H9 (cell line): Measurements from ENCODE around the gene BTBD17. TPM values are rescaled to one million over a fixed set of nuclear protein-coding genes. Genes with fewer than 3 reads are reported as not detected.

Source experiments
- DNase-seq: peaks from one replicate; pipeline ENCODE4 v3.0.0-alpha.2; 2017
- H2AFZ ChIP-seq: one replicate; pipeline ENCODE4 v1.6.1; 2013; ENCODE audit warnings: mild to moderate bottlenecking, low read length, control low read depth, moderate library complexity
- H2AK5ac ChIP-seq: 2 replicates; pipeline ENCODE4 v1.6.1; 2013; ENCODE audit warnings: low read length, control low read depth, mixed read lengths; ENCODE audit not compliant: insufficient read length
- H2BK120ac ChIP-seq: one replicate; pipeline ENCODE4 v1.6.1; 2013; ENCODE audit warnings: low read depth, mild to moderate bottlenecking, low read length, control low read depth, inconsistent platforms; ENCODE audit not compliant: poor library complexity, severe bottlenecking
- H2BK12ac ChIP-seq: 2 replicates; pipeline ENCODE4 v1.6.1; 2013; ENCODE audit warnings: low read length, control low read depth, mixed read lengths, low read depth; ENCODE audit not compliant: insufficient read length
- H2BK15ac ChIP-seq: 2 replicates; pipeline ENCODE4 v1.6.1; 2013; ENCODE audit warnings: low read depth, low read length, control low read depth
- H2BK20ac ChIP-seq: one replicate; pipeline ENCODE4 v1.6.1; 2013; ENCODE audit warnings: low read depth, mild to moderate bottlenecking, low read length, control low read depth, inconsistent platforms; ENCODE audit not compliant: poor library complexity, severe bottlenecking
- H2BK5ac ChIP-seq: 2 replicates; pipeline ENCODE4 v1.6.1; 2013; ENCODE audit warnings: low read length, control low read depth, mixed read lengths; ENCODE audit not compliant: insufficient read length
- H3K14ac ChIP-seq: 2 replicates; pipeline ENCODE4 v1.6.1; 2013; ENCODE audit warnings: low read length, control low read depth; ENCODE audit not compliant: insufficient read depth
- H3K18ac ChIP-seq: 2 replicates; pipeline ENCODE4 v1.6.1; 2013; ENCODE audit warnings: low read depth, mild to moderate bottlenecking, mixed read lengths, low read length, control low read depth; ENCODE audit not compliant: insufficient read length
- H3K23ac ChIP-seq: 2 replicates; pipeline ENCODE4 v1.6.1; 2013; ENCODE audit warnings: low read length, control low read depth, mixed read lengths, low read depth; ENCODE audit not compliant: insufficient read length
- H3K23me2 ChIP-seq: 2 replicates; pipeline ENCODE4 v1.6.1; 2013; ENCODE audit warnings: low read depth, mild to moderate bottlenecking, mixed read lengths, low read length, control low read depth; ENCODE audit not compliant: insufficient read length, poor library complexity, severe bottlenecking
- H3K27ac ChIP-seq: 2 replicates; pipeline ENCODE4 v1.5.1; 2013; ENCODE audit warnings: low read length, control low read depth, mixed read lengths, low read depth; ENCODE audit not compliant: insufficient read length
- H3K27me3 ChIP-seq: 2 replicates; pipeline ENCODE4 v1.6.1; 2013; ENCODE audit warnings: low read length, control low read depth, inconsistent platforms; ENCODE audit not compliant: insufficient read depth
- H3K4ac ChIP-seq: 2 replicates; pipeline ENCODE4 v1.6.1; 2013; ENCODE audit warnings: low read depth, mild to moderate bottlenecking, control low read depth, inconsistent platforms, low read length, moderate library complexity
- H3K4me1 ChIP-seq: 2 replicates; pipeline ENCODE4 v1.6.1; 2013; ENCODE audit warnings: low read length, control low read depth, inconsistent platforms; ENCODE audit not compliant: insufficient read depth
- H3K4me2 ChIP-seq: 2 replicates; pipeline ENCODE4 v1.6.1; 2013; ENCODE audit warnings: low read length, control low read depth, mixed read lengths; ENCODE audit not compliant: insufficient read length, insufficient read depth
- H3K56ac ChIP-seq: 2 replicates; pipeline ENCODE4 v1.6.1; 2013; ENCODE audit warnings: low read depth, mild to moderate bottlenecking, mixed read lengths, low read length, control low read depth; ENCODE audit not compliant: insufficient read length
- H3K79me1 ChIP-seq: 2 replicates; pipeline ENCODE4 v1.6.1; 2013; ENCODE audit warnings: low read depth, mild to moderate bottlenecking, moderate library complexity, low read length, control low read depth, inconsistent platforms; ENCODE audit not compliant: insufficient read depth, poor library complexity, severe bottlenecking
- H3K79me2 ChIP-seq: 2 replicates; pipeline ENCODE4 v1.6.1; 2013; ENCODE audit warnings: low read length, control low read depth, inconsistent platforms; ENCODE audit not compliant: insufficient read depth
- H3K9ac ChIP-seq: 2 replicates; pipeline ENCODE4 v1.6.1; 2013; ENCODE audit warnings: low read length, control low read depth, mixed read lengths; ENCODE audit not compliant: insufficient read length; ENCODE audit errors: extremely low read depth
- H3K9me3 ChIP-seq: one replicate; pipeline ENCODE4 v1.6.1; 2013; ENCODE audit warnings: low read depth, low read length, inconsistent platforms; ENCODE audit not compliant: control insufficient read depth
- H3T11ph ChIP-seq: one replicate; pipeline ENCODE4 v1.6.1; 2013; ENCODE audit warnings: mild to moderate bottlenecking, low read length, control low read depth, inconsistent platforms
- H4K20me1 ChIP-seq: one replicate; pipeline ENCODE4 v1.6.1; 2013; ENCODE audit not compliant: control insufficient read depth, insufficient read length, insufficient read depth
- H4K5ac ChIP-seq: 2 replicates; pipeline ENCODE4 v1.6.1; 2013; ENCODE audit warnings: low read depth, mild to moderate bottlenecking, mixed read lengths, low read length, control low read depth; ENCODE audit not compliant: insufficient read length
- H4K8ac ChIP-seq: replicated peaks from 2 replicates; pipeline ENCODE4 v1.6.1; 2013; ENCODE audit warnings: low read length, control low read depth, mixed read lengths, low read depth; ENCODE audit not compliant: insufficient read length
- H4K91ac ChIP-seq: 2 replicates; pipeline ENCODE4 v1.6.1; 2013; ENCODE audit warnings: low read depth, mild to moderate bottlenecking, moderate library complexity, mixed read lengths, low read length, control low read depth; ENCODE audit not compliant: insufficient read length
- H3K27ac Mint-ChIP-seq, 3 experiments: 2 replicates in 2 of 3; 3 replicates in 1 of 3; pipeline ENCODE4 v1.8.0; 2020 to 2021; ENCODE audit warnings: mixed read lengths in 3 of 3, mild to moderate bottlenecking in 1 of 3, moderate library complexity in 1 of 3
- H3K27me3 Mint-ChIP-seq: 2 replicates; pipeline ENCODE4 v1.8.0; 2021; ENCODE audit warnings: low read depth, mild to moderate bottlenecking, moderate library complexity, mixed read lengths
- H3K36me3 Mint-ChIP-seq, 3 experiments: 2 replicates in 2 of 3; 3 replicates in 1 of 3; pipeline ENCODE4 v1.8.0; 2020 to 2021; ENCODE audit warnings: low read depth in 3 of 3, mixed read lengths in 3 of 3; ENCODE audit not compliant: insufficient read depth in 1 of 3
- H3K4me1 Mint-ChIP-seq, 2 experiments: 2 replicates each; pipeline ENCODE4 v1.8.0; 2020; ENCODE audit warnings: mixed read lengths in 2 of 2
- H3K4me3 Mint-ChIP-seq, 2 experiments: 2 replicates in 1 of 2; 3 replicates in 1 of 2; pipeline ENCODE4 v1.8.0; 2020 to 2021; ENCODE audit warnings: mild to moderate bottlenecking in 2 of 2, mixed read lengths in 2 of 2, moderate library complexity in 1 of 2
- H3K9me3 Mint-ChIP-seq, 2 experiments: 2 replicates in 1 of 2; 3 replicates in 1 of 2; pipeline ENCODE4 v1.8.0; 2020; ENCODE audit warnings: mild to moderate bottlenecking in 2 of 2, mixed read lengths in 2 of 2, moderate library complexity in 1 of 2
- WGBS: extraction: QIAGEN DNeasy Blood & Tissue Kit; methylation state at CpG from one replicate; pipeline ENCODE4 v1.1.7; 2013; ENCODE audit warnings: missing lambda C conversion rate, low lambda C conversion rate, mixed read lengths; ENCODE audit not compliant: insufficient read length; ENCODE audit errors: extremely low coverage; 5-methylcytosine and 5-hydroxymethylcytosine counted together
- total RNA-seq: library from RNA; stranded (reverse); gene quantifications from 2 replicates; pipeline ENCODE4 v1.2.1, GENCODE V29; 2021
- TF ChIP-seq, protein P1 (sequence below): fragments of 200-600 bp; sonication (generic); conservative IDR thresholded peaks from 3 replicates; pipeline ENCODE4 v1.8.0; 2021; ENCODE audit warnings: antibody characterized with exemption, mild to moderate bottlenecking

BTBD17 gene
- total RNA-seq, 1 experiment from 2014 or later = 0.33 TPM

DNA sequence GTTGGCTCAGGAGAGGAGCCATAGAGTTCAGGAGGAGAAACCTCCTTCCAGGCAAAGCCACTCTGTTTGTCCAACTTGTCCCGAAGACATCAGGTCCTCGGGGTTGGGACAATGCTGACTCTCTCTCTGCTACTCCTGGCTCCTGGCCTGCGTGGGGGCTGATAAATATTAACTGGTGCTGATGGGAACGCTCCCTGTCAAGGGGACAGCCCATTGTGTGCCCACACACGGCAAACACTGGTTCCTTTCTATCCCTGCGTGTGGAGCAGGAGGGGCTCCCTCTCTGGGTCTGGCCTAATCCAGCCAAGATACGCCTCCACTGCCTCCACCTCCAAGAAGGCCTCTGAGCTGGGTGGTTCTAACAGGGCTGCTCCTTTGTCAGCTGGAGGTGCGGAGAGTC is 31.2 kb downstream of the BTBD17 start:
- Histone ChIP-seq H2AK5ac (no peak overlapping the region), H3T11ph (no peak overlapping the region), H3K9ac (no peak overlapping the region), H3K4me2 (no peak overlapping the region), H3K27ac (no peak overlapping the region), H3K27me3 (no peaks in the 10 kb centered on the region; the same call in 1 of the 2 replicates), H3K14ac (no peak overlapping the region), H3K79me1 (no peaks in the 10 kb centered on the region), H3K4ac (no peak overlapping the region), H3K4me1 (no peaks in the 10 kb centered on the region), H2BK15ac (no peak overlapping the region), H2AFZ (no peak overlapping the region), H2BK5ac (no peak overlapping the region), H4K91ac (no peak overlapping the region), H3K18ac (no peak overlapping the region), H3K56ac (no peak overlapping the region), H2BK12ac (no peak overlapping the region), H4K5ac (no peak overlapping the region), H4K20me1 (no peaks in the 10 kb centered on the region), H3K79me2 (no peaks in the 10 kb centered on the region), H3K23me2 (peaks cover 6% of the 10 kb centered on the region), H3K9me3 (no peaks in the 10 kb centered on the region), H2BK20ac (no peak overlapping the region), H3K23ac (no peak overlapping the region), H4K8ac (no peak overlapping the region), H2BK120ac (no peak overlapping the region)
- no peak for DNase-seq
- peaks cover 43 to 58% of the 10 kb centered on the region in 2 experiments for H3K4me1 Mint-ChIP-seq
- H3K27ac Mint-ChIP-seq = peak overlapping the region in 1 of 3 experiments; percentile 6; a peak in 1 of 7 replicates
- no peak overlapping the region for H3K4me3 Mint-ChIP-seq
- H3K27me3 Mint-ChIP-seq = peaks cover 54% of the 10 kb centered on the region
- no peaks in the 10 kb centered on the region for H3K9me3 Mint-ChIP-seq
- TF ChIP-seq, protein P1, sequence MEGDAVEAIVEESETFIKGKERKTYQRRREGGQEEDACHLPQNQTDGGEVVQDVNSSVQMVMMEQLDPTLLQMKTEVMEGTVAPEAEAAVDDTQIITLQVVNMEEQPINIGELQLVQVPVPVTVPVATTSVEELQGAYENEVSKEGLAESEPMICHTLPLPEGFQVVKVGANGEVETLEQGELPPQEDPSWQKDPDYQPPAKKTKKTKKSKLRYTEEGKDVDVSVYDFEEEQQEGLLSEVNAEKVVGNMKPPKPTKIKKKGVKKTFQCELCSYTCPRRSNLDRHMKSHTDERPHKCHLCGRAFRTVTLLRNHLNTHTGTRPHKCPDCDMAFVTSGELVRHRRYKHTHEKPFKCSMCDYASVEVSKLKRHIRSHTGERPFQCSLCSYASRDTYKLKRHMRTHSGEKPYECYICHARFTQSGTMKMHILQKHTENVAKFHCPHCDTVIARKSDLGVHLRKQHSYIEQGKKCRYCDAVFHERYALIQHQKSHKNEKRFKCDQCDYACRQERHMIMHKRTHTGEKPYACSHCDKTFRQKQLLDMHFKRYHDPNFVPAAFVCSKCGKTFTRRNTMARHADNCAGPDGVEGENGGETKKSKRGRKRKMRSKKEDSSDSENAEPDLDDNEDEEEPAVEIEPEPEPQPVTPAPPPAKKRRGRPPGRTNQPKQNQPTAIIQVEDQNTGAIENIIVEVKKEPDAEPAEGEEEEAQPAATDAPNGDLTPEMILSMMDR = no peak
- WGBS = no CpG with 5 or more reads among the region's 8 CpGs
- H3K36me3 Mint-ChIP-seq = no peaks in the 10 kb centered on the region; a peak in 1 of 7 replicates
